K562 (cell line): Measurements from ENCODE around the gene ZNF92. TPM values are rescaled to one million over a fixed set of nuclear protein-coding genes. Genes with fewer than 3 reads are reported as not detected.

Experiments used
- ATAC-seq: fragments of 200-7000 bp; cut with Tn5 transposase; 3 replicates; pipeline ENCODE4 v1.9.1; 2020; ENCODE audit warnings: moderate library complexity
- BruUV-seq: library from RNA; stranded (reverse); fragments of 400-500 nt; replicated peaks from 2 replicates; lab custom pipeline; 2021; lab: Mats Ljungman, UMichigan
- CTCF ChIA-PET: fragments of 300-600 bp; formaldehyde crosslinking; extraction: SDS; loops from one replicate; lab custom pipeline; 2021; ENCODE audit warnings: low intra/inter-chr PET ratio; lab: Yijun Ruan, JAX
- POLR2A ChIA-PET: fragments of 300-600, 350-650 bp; sonication (Branson Sonifier 250); formaldehyde crosslinking; extraction: SDS; loops from one replicate; lab custom pipeline; 2021; ENCODE audit warnings: antibody characterized with exemption, inconsistent platforms; lab: Yijun Ruan, JAX
- DNase-seq, 4 experiments: peaks; one replicate each; pipeline versions ENCODE4 v3.0.0 to v3.0.0-alpha.2; 2011 to 2018; ENCODE audit warnings: low spot score in 3 of 4, mixed read lengths in 3 of 4; ENCODE audit errors: extremely low read depth in 1 of 4
- FAIRE-seq: peaks from 2 replicates; lab custom pipeline; 2011; peaks lifted over from hg19 to GRCh38; lab: Jason Lieb, UNC
- H2AFZ ChIP-seq: 2 replicates; pipeline ENCODE4 v1.6.0; 2011; ENCODE audit warnings: low read depth, low read length, control low read depth, inconsistent platforms
- H3K27ac ChIP-seq: fragments of 200-600 bp; 3 replicates; pipeline ENCODE4 v1.8.0; 2011; ENCODE audit warnings: low read depth, mild to moderate bottlenecking, control low read depth, inconsistent platforms, low read length, moderate library complexity, mixed read lengths; ENCODE audit errors: extremely low read depth
- H3K27me3 ChIP-seq, 2 experiments: fragments of 300-600 bp in 1 of 2; 2 replicates in 1 of 2; 3 replicates in 1 of 2; pipeline versions ENCODE4 v1.6.0 to v1.8.0; 2011; ENCODE audit warnings: inconsistent platforms in 2 of 2, low read length in 2 of 2, mild to moderate bottlenecking in 1 of 2, mixed read lengths in 1 of 2, moderate library complexity in 1 of 2; ENCODE audit not compliant: control insufficient read depth in 2 of 2, insufficient read depth in 2 of 2
- H3K36me3 ChIP-seq: fragments of 300-600 bp; 3 replicates; pipeline ENCODE4 v1.8.0; 2011; ENCODE audit warnings: mild to moderate bottlenecking, low read length, inconsistent platforms; ENCODE audit not compliant: control insufficient read depth, insufficient read depth
- H3K4me1 ChIP-seq, 2 experiments: fragments of 200-600 bp in 1 of 2; replicated peaks in 1 of 2; 2 replicates in 1 of 2; 3 replicates in 1 of 2; pipeline versions ENCODE4 v1.5.1 to v1.8.0; 2011; ENCODE audit warnings: inconsistent platforms in 2 of 2, low read length in 2 of 2, mild to moderate bottlenecking in 1 of 2, mixed read lengths in 1 of 2, moderate library complexity in 1 of 2; ENCODE audit not compliant: control insufficient read depth in 2 of 2, insufficient read depth in 2 of 2
- H3K4me2 ChIP-seq: 2 replicates; pipeline ENCODE4 v1.6.1; 2011; ENCODE audit warnings: low read length, control low read depth, inconsistent platforms, mixed read lengths; ENCODE audit not compliant: insufficient read depth
- H3K4me3 ChIP-seq: fragments of 200-600 bp; sonication (generic), shearing (Covaris generic); 2 replicates; pipeline ENCODE4 v1.5.1; 2016; ENCODE audit warnings: control low read depth, inconsistent platforms
- H3K79me2 ChIP-seq: fragments of 200-600 bp; 3 replicates; pipeline ENCODE4 v1.8.0; 2011; ENCODE audit warnings: low read length, inconsistent platforms; ENCODE audit not compliant: control insufficient read depth, insufficient read depth
- H3K9ac ChIP-seq, 2 experiments: 2 replicates each; pipeline versions ENCODE4 v1.6.0 to v1.6.1; 2011; ENCODE audit warnings: low read depth in 2 of 2, low read length in 2 of 2, control low read depth in 1 of 2, inconsistent platforms in 1 of 2, mild to moderate bottlenecking in 1 of 2, mixed read lengths in 1 of 2; ENCODE audit not compliant: insufficient read depth in 1 of 2
- H3K9me1 ChIP-seq: one replicate; pipeline ENCODE4 v1.6.0; 2011; ENCODE audit warnings: inconsistent platforms, mild to moderate bottlenecking, low read length, moderate library complexity; ENCODE audit not compliant: control insufficient read depth, insufficient read depth
- H3K9me3 ChIP-seq: replicated peaks from 2 replicates; pipeline ENCODE4 v1.5.1; 2011; ENCODE audit warnings: low read depth, low read length, inconsistent platforms; ENCODE audit not compliant: control insufficient read depth, insufficient read depth
- H4K20me1 ChIP-seq: replicated peaks from 2 replicates; pipeline ENCODE4 v1.6.1; 2011; ENCODE audit warnings: low read length, inconsistent platforms, mixed read lengths; ENCODE audit not compliant: control insufficient read depth, insufficient read depth
- BDP1 ChIP-seq: IDR thresholded peaks from 3 replicates; pipeline ENCODE4 v1.6.1; 2011; ENCODE audit not compliant: insufficient read length, insufficient read depth
- DIDO1 ChIP-seq: fragments of 450-650 bp; IDR thresholded peaks from 2 replicates; pipeline ENCODE4 v1.6.1; 2016; ENCODE audit warnings: low read depth, missing biosample characterization, missing genetic modification characterization
- ELF1 ChIP-seq: fragments of 200-800 bp; sonication (Bioruptor generic); IDR thresholded peaks from 2 replicates; pipeline ENCODE4 v1.6.1; 2016; ENCODE audit warnings: missing genetic modification characterization, missing compliant biosample characterization
- MAFF ChIP-seq: IDR thresholded peaks from 2 replicates; pipeline ENCODE4 v1.6.1; 2012; ENCODE audit warnings: low read length, improper control_type of control experiment
- MAFG ChIP-seq: fragments of 450-650 bp; conservative IDR thresholded peaks from 2 replicates; pipeline ENCODE4 v1.6.1; 2016; ENCODE audit warnings: missing genetic modification characterization, missing compliant biosample characterization
- PHB ChIP-seq: fragments of 250-450 bp; sonication (Bioruptor Pico); IDR thresholded peaks from 2 replicates; pipeline ENCODE4 v1.5.0; 2021
- PML ChIP-seq: IDR thresholded peaks from 2 replicates; pipeline ENCODE4 v1.6.1; 2012; ENCODE audit warnings: low read length, inconsistent platforms
- POLR2H ChIP-seq: IDR thresholded peaks from 2 replicates; pipeline ENCODE4 v1.6.1; 2016; ENCODE audit warnings: missing genetic modification characterization, low read depth, mild to moderate bottlenecking, control low read depth, missing compliant biosample characterization, moderate library complexity
- RBFOX2 ChIP-seq: fragments of 200-400 bp; formaldehyde crosslinking; IDR thresholded peaks from 2 replicates; pipeline ENCODE4 v1.6.1; 2017; ENCODE audit warnings: low read depth, mild to moderate bottlenecking, low read length, moderate library complexity
- SETDB1 ChIP-seq: IDR thresholded peaks from one replicate; pipeline ENCODE4 v1.6.1; 2012; ENCODE audit warnings: low read length, control low read depth, inconsistent platforms
- TAF7 ChIP-seq: fragments of 450-650 bp; IDR thresholded peaks from 2 replicates; pipeline ENCODE4 v1.6.1; 2016; ENCODE audit warnings: missing genetic modification characterization, missing compliant biosample characterization
- THRB ChIP-seq: fragments of 450-650 bp; formaldehyde crosslinking; conservative IDR thresholded peaks from 2 replicates; pipeline ENCODE4 v1.4.0; 2022; ENCODE audit warnings: mild to moderate bottlenecking, missing genetic modification characterization
- TRIM24 ChIP-seq, 2 experiments: fragments of 450-650 bp; IDR thresholded peaks; 2 replicates each; pipeline ENCODE4 v1.6.1; 2016
- ZNF316 ChIP-seq: fragments of 450-650 bp; IDR thresholded peaks from 2 replicates; pipeline ENCODE4 v1.6.1; 2016
- ZNF57 ChIP-seq: fragments of 450-650 bp; formaldehyde crosslinking; IDR thresholded peaks from 2 replicates; pipeline ENCODE4 v1.4.0; 2020; ENCODE audit warnings: mild to moderate bottlenecking, moderate library complexity
- in situ Hi-C: fragments of 300-500 bp; cut with MboI; formaldehyde crosslinking; loops from 4 replicates; pipeline ENCODE4 v1.15.0; 2018; ENCODE audit warnings: inconsistent platforms, mixed read lengths
- intact Hi-C: fragments of 100-400 bp; cut with micrococcal nuclease; formaldehyde crosslinking; loops from 2 replicates; pipeline ENCODE4 v1.14.2; 2022
- polyA plus RNA-seq, 8 experiments: library from polyadenylated mRNA; depleted of rRNA in 4 of 8; stranded (reverse) in 5 of 8; unstranded in 3 of 8; fragments of >200 nt; fragmentation: Nextera tagmentation in 2 of 8; fragmentation: Illumina TruSeq in 1 of 8; extraction: Ambion mirVana in 2 of 8; extraction: Trizol in 1 of 8; gene quantifications; 2 replicates each; pipeline versions ENCODE4 v1.2.1 to v1.2.3, GENCODE V29; 2011 to 2014; ENCODE audit warnings: inconsistent platforms in 1 of 8, missing spikeins in 1 of 8
- total RNA-seq, 7 experiments: library from RNA; depleted of rRNA in 6 of 7; stranded (reverse); fragments of >200 nt in 6 of 7; fragmentation: Illumina TruSeq in 2 of 7; extraction: Trizol in 2 of 7; gene quantifications; 2 replicates each; pipeline versions ENCODE4 v1.2.1 to v1.2.3, GENCODE V29; 2011 to 2021; ENCODE audit warnings: low replicate concordance in 1 of 7
- TF ChIP-seq, protein P1 (sequence below): fragments of 150-350 bp; conservative IDR thresholded peaks from 2 replicates; pipeline ENCODE4 v1.6.1; 2014; ENCODE audit warnings: low read length
- TF ChIP-seq, protein P2 (sequence below): sonication (generic); formaldehyde crosslinking; IDR thresholded peaks from 2 replicates; pipeline ENCODE4 v1.5.0; 2020; ENCODE audit warnings: missing genetic modification reagents
- TF ChIP-seq, protein P3 (sequence below): sonication (generic); formaldehyde crosslinking; IDR thresholded peaks from 2 replicates; pipeline ENCODE4 v1.8.0; 2022; ENCODE audit warnings: mild to moderate bottlenecking, low read depth, missing genetic modification reagents
- TF ChIP-seq, protein P4 (sequence below): fragments of 250-450 bp; sonication (Bioruptor Pico); IDR thresholded peaks from 2 replicates; pipeline ENCODE4 v1.9.0; 2021; ENCODE audit warnings: mild to moderate bottlenecking

ZNF92 gene
- total and polyA plus RNA-seq, 9 of the 15 experiments (the other 6 are each of a cell fraction or from before 2014, with no cell fraction given): 8.9 to 29.4 (median 12.5) TPM

GRCh38 chr7:65422670-65423069, 49.0 kb downstream of the ZNF92 start:
- H3K27ac ChIP-seq: no peak overlapping the region
- no peaks in the 10 kb centered on the region for H3K79me2 ChIP-seq
- no peaks in the 10 kb centered on the region for H3K27me3 ChIP-seq
- in situ Hi-C loops (no loop called here), intact Hi-C loops (no loop called here)
- no peaks in the 10 kb centered on the region for H3K36me3 ChIP-seq
- ATAC-seq: no peak
- no peak for DNase-seq
- H4K20me1 ChIP-seq: no peaks in the 10 kb centered on the region
- ChIA-PET POLR2A (no interaction called here), CTCF (no interaction called here)
- no peak for FAIRE-seq
- no peaks in the 10 kb centered on the region for H3K9me1 ChIP-seq
- BruUV-seq: no TSS peak
- no peak overlapping the region for H3K9ac ChIP-seq
- no peak overlapping the region for H3K4me2 ChIP-seq
- H2AFZ ChIP-seq: no peak overlapping the region
- no peaks in the 10 kb centered on the region for H3K9me3 ChIP-seq
- H3K4me3 ChIP-seq: no peak overlapping the region
- H3K4me1 ChIP-seq: no peaks in the 10 kb centered on the region
- TF ChIP-seq TRIM24 (IDR thresholded peaks at IDR 0.05) (no peak), SETDB1 (no peak), THRB (no peak), POLR2H (no peak), ELF1 (tag) (no peak), RBFOX2 (no peak), MAFF (peak; percentile 64), TAF7 (tag) (no peak), BDP1 (no peak), PHB (CRISPR knock-in tag) (no peak), PML (no peak), ZNF57 (no peak), MAFG (peak; percentile 51), ZNF316 (peak; percentile 69), DIDO1 (tag) (no peak)
- TF ChIP-seq, protein P1, sequence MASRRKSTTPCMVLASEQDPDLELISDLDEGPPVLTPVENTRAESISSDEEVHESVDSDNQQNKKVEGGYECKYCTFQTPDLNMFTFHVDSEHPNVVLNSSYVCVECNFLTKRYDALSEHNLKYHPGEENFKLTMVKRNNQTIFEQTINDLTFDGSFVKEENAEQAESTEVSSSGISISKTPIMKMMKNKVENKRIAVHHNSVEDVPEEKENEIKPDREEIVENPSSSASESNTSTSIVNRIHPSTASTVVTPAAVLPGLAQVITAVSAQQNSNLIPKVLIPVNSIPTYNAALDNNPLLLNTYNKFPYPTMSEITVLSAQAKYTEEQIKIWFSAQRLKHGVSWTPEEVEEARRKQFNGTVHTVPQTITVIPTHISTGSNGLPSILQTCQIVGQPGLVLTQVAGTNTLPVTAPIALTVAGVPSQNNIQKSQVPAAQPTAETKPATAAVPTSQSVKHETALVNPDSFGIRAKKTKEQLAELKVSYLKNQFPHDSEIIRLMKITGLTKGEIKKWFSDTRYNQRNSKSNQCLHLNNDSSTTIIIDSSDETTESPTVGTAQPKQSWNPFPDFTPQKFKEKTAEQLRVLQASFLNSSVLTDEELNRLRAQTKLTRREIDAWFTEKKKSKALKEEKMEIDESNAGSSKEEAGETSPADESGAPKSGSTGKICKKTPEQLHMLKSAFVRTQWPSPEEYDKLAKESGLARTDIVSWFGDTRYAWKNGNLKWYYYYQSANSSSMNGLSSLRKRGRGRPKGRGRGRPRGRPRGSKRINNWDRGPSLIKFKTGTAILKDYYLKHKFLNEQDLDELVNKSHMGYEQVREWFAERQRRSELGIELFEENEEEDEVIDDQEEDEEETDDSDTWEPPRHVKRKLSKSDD: no peak
- TF ChIP-seq, protein P2, sequence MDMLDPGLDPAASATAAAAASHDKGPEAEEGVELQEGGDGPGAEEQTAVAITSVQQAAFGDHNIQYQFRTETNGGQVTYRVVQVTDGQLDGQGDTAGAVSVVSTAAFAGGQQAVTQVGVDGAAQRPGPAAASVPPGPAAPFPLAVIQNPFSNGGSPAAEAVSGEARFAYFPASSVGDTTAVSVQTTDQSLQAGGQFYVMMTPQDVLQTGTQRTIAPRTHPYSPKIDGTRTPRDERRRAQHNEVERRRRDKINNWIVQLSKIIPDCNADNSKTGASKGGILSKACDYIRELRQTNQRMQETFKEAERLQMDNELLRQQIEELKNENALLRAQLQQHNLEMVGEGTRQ (CRISPR knock-in tag): no peak
- TF ChIP-seq, protein P3, sequence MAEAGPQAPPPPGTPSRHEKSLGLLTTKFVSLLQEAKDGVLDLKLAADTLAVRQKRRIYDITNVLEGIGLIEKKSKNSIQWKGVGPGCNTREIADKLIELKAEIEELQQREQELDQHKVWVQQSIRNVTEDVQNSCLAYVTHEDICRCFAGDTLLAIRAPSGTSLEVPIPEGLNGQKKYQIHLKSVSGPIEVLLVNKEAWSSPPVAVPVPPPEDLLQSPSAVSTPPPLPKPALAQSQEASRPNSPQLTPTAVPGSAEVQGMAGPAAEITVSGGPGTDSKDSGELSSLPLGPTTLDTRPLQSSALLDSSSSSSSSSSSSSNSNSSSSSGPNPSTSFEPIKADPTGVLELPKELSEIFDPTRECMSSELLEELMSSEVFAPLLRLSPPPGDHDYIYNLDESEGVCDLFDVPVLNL (CRISPR knock-in tag): no peak
- TF ChIP-seq, protein P4, sequence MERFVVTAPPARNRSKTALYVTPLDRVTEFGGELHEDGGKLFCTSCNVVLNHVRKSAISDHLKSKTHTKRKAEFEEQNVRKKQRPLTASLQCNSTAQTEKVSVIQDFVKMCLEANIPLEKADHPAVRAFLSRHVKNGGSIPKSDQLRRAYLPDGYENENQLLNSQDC (CRISPR knock-in tag): no peak
